ENCODE measurements around the gene PTRHD1. TPM values are rescaled to one million over a fixed set of nuclear protein-coding genes. Genes with fewer than 3 reads are reported as not detected.

Gene PTRHD1
- total and polyA plus RNA-seq, 2 donors (not counting 1 experiment from before 2014, with no cell fraction given) = 20.2 to 29.8 TPM

GRCh38 chr2:24833821-24834732, 40.9 kb upstream of the PTRHD1 start:
- no peaks in the 10 kb centered on the region for H3K9me3 ChIP-seq (ENCODE audit: control extremely low read depth in 1 of 3, control insufficient read depth in 2 of 3, insufficient read depth in 1 of 3, low read length in 2 of 3)
- intact Hi-C loops (cut with micrococcal nuclease) = no loop called here
- no peaks in the 10 kb centered on the region for H3K79me2 ChIP-seq (ENCODE audit: control insufficient read depth, insufficient read depth, low read length)
- no peaks in the 10 kb centered on the region for H4K20me1 ChIP-seq (ENCODE audit: control insufficient read depth, insufficient read depth, low read length, poor library complexity, severe bottlenecking)
- no peak overlapping the region for H3K9ac ChIP-seq (ENCODE audit: low read length)
- ATAC-seq (ENCODE audit: low read depth) (no peak), DNase-seq (no peak)
- 93% methylated on average over 22 of the region's 32 CpGs for WGBS (ENCODE audit: insufficient coverage)
- Mint-ChIP-seq H3K4me1 (no peaks in the 10 kb centered on the region), H3K27me3 (no peaks in the 10 kb centered on the region), H3K27ac (no peak overlapping the region), H3K4me3 (no peak overlapping the region), H3K9me3 (ENCODE audit: insufficient read depth) (no peaks in the 10 kb centered on the region)
- H3K36me3 ChIP-seq (replicated peaks in 1 of 2; ENCODE audit: control extremely low read depth in 1 of 2, control insufficient read depth in 1 of 2, extremely low read depth in 1 of 2, insufficient read depth in 2 of 2, low read length in 1 of 2) = peaks cover 0 to 26% of the 10 kb centered on the region in 2 experiments
- no peaks in the 10 kb centered on the region for H3K4me1 ChIP-seq (ENCODE audit: control insufficient read depth in 2 of 2, insufficient read depth in 2 of 2, low read length in 2 of 2)
- H3K4me3 ChIP-seq (ENCODE audit: control extremely low read depth in 1 of 5, extremely low read depth in 1 of 5, insufficient read depth in 1 of 5, low read depth in 2 of 5, low read length in 4 of 5) = no peak overlapping the region
- H3K27ac ChIP-seq (ENCODE audit: low read length in 2 of 2) = no peak overlapping the region
- H3K4me2 ChIP-seq (replicated peaks; ENCODE audit: low read depth, low read length, poor library complexity, severe bottlenecking) = no peak overlapping the region
- H2AFZ ChIP-seq (ENCODE audit: insufficient read depth, low read depth, low read length, poor library complexity, severe bottlenecking) = no peak overlapping the region
- ChIA-PET CTCF (no interaction called here), POLR2A (no interaction called here)
- no peaks in the 10 kb centered on the region for H3K27me3 ChIP-seq (replicated peaks in 1 of 4; ENCODE audit: control extremely low read depth in 1 of 4, control insufficient read depth in 3 of 4, insufficient read depth in 4 of 4, low read length in 3 of 4)
- TF ChIP-seq EZH2 (IDR thresholded peaks at IDR 0.05; ENCODE audit: borderline replicate concordance, insufficient read depth, low read depth, low read length, poor library complexity, severe bottlenecking) = no peak
- TF ChIP-seq CTCF (IDR thresholded peaks at IDR 0.05) = no peak
